Esophagus muscularis mucosa (tissue), 4 donors: ENCODE results near the gene MEIOSIN. TPM values are rescaled to one million over a fixed set of nuclear protein-coding genes. Genes with fewer than 3 reads are reported as not detected.
A peak's percentile ranks its signal among the peaks of the same experiment; 100 is the strongest.

Experiments
- DNase-seq: peaks from one replicate; pipeline ENCODE4 v3.0.0-alpha.2; 2017; ENCODE audit errors: extremely low spot score
- H3K27ac ChIP-seq, 4 donors: fragments of 200-600 bp; sonication (generic); replicated peaks in 1 of 4; 1 replicate in 3 of 4; 2 replicates in 1 of 4; pipeline ENCODE4 v1.5.1; 2016 to 2019; ENCODE audit warnings: mild to moderate bottlenecking in 1 of 4
- H3K27me3 ChIP-seq, 4 donors: fragments of 200-600 bp; sonication (generic); one replicate each; pipeline versions ENCODE4 v1.5.1 to v1.6.0; 2016 to 2019
- H3K36me3 ChIP-seq, 4 donors: fragments of 200-600 bp; sonication (generic); one replicate each; pipeline ENCODE4 v1.5.1; 2016 to 2019
- H3K4me1 ChIP-seq, 4 donors: fragments of 200-600 bp; sonication (generic); one replicate each; pipeline ENCODE4 v1.5.1; 2016 to 2019
- H3K4me3 ChIP-seq, 4 donors: fragments of 200-600 bp; sonication (generic); 1 replicate in 2 of 4; 2 replicates in 2 of 4; pipeline ENCODE4 v1.5.1; 2016 to 2019; ENCODE audit warnings: mild to moderate bottlenecking in 4 of 4, moderate library complexity in 1 of 4
- H3K9me3 ChIP-seq, 4 donors: fragments of 200-600 bp; sonication (generic); 1 replicate in 3 of 4; 2 replicates in 1 of 4; pipeline ENCODE4 v1.5.1; 2016 to 2019
- CTCF ChIP-seq, 3 experiments: fragments of 200-600 bp in 2 of 3; fragments of 450-650 bp in 1 of 3; sonication (generic) in 2 of 3; IDR thresholded peaks; one replicate each; pipeline ENCODE4 v1.5.1; 2017 to 2019; ENCODE audit warnings: antibody characterized with exemption in 3 of 3, mild to moderate bottlenecking in 2 of 3, moderate library complexity in 1 of 3
- EP300 ChIP-seq: sonication (generic); formaldehyde crosslinking; IDR thresholded peaks from one replicate; pipeline ENCODE4 v1.6.1; 2017; ENCODE audit warnings: antibody characterized with exemption
- POLR2A ChIP-seq: fragments of 450-650 bp; IDR thresholded peaks from one replicate; pipeline ENCODE4 v1.6.1; 2017; ENCODE audit warnings: antibody characterized with exemption, moderate library complexity, mild to moderate bottlenecking, low read depth
- POLR2AphosphoS5 ChIP-seq, 2 donors: sonication (generic); formaldehyde crosslinking; IDR thresholded peaks; one replicate each; pipeline ENCODE4 v1.6.1; 2017; ENCODE audit warnings: antibody characterized with exemption in 2 of 2
- WGBS: methylation state at CpG from one replicate; pipeline ENCODE4 v1.1.5; 2018; 5-methylcytosine and 5-hydroxymethylcytosine counted together
- intact Hi-C: fragments of 100-400 bp; cut with DNase I; formaldehyde crosslinking; loops from one replicate; pipeline ENCODE4 v1.15.1; 2023
- total RNA-seq, 4 donors: library from RNA; depleted of rRNA; stranded (reverse); fragments of >200 nt; gene quantifications; one replicate each; pipeline versions ENCODE4 v1.1.0 to v1.2.1, GENCODE V29; 2016

The MEIOSIN gene
- total RNA-seq, 4 donors from 2014 or later = not detected

- Histone ChIP-seq H3K36me3 (peaks cover 0 to 12% (median 0%) of the 10 kb centered on the region in 4 donors), H3K27me3 (no peaks in the 10 kb centered on the region), H3K4me1 (peaks cover 11 to 34% (median 25%) of the 10 kb centered on the region in 4 donors), H3K27ac (peak overlapping the region; percentile 73 to 85 (median 78)), H3K9me3 (no peaks in the 10 kb centered on the region), H3K4me3 (peak overlapping the region; percentile 69 to 85 (median 79))
- 10% methylated on average over 10 of the region's 10 CpGs for WGBS
- intact Hi-C loops = no loop called here
- DNase-seq = no peak
- no peak for TF ChIP-seq POLR2A
- no peak for TF ChIP-seq EP300
- no peak for TF ChIP-seq CTCF (IDR thresholded peaks at IDR 0.05)
- no peak for TF ChIP-seq POLR2AphosphoS5 (IDR thresholded peaks at IDR 0.05)
Measured at GRCh38 chr19:45729800-45730290, 3.4 kb upstream of the MEIOSIN start.

GRCh38 chr19:45730368-45731288 lies 2.6 kb upstream of the MEIOSIN start, which contains the start of gene FBXO46:
FBXO46 (minus strand) TSS chr19:45730896; CDS start chr19:45713495, 17,401 bp downstream.
- Histone ChIP-seq H3K9me3 (no peaks in the 10 kb centered on the region), H3K36me3 (peaks cover 0 to 6% (median 0%) of the 10 kb centered on the region in 4 donors), H3K27ac (peak within 1 kb of the TSS; percentile 73 to 85 (median 78)), H3K4me3 (peak within 1 kb of the TSS; percentile 69 to 85 (median 79)), H3K4me1 (peaks cover 11 to 34% (median 25%) of the 10 kb centered on the region in 4 donors), H3K27me3 (no peaks in the 10 kb centered on the region)
- DNase-seq = peak; percentile 99
- intact Hi-C loops = no loop called here
- under 1% methylated on average over 48 of the region's 48 CpGs for WGBS
- TF ChIP-seq POLR2AphosphoS5 (IDR thresholded peaks at IDR 0.05) = peak; percentile 93 to 99
- peak; percentile 63 for TF ChIP-seq POLR2A
- peak in 1 of 3 experiments; percentile 28 for TF ChIP-seq CTCF (IDR thresholded peaks at IDR 0.05)
- TF ChIP-seq EP300 = no peak

GRCh38 chr19:45739498-45740439 lies 6.5 kb downstream of the MEIOSIN start:
- Histone ChIP-seq H3K27me3 (no peaks in the 10 kb centered on the region), H3K4me1 (peaks cover 0 to 9% (median 0%) of the 10 kb centered on the region in 4 donors), H3K4me3 (no peak overlapping the region), H3K9me3 (no peaks in the 10 kb centered on the region), H3K36me3 (no peaks in the 10 kb centered on the region), H3K27ac (no peak overlapping the region)
- no peak for TF ChIP-seq POLR2AphosphoS5 (IDR thresholded peaks at IDR 0.05)
- no peak for TF ChIP-seq CTCF (IDR thresholded peaks at IDR 0.05)
- no peak for TF ChIP-seq POLR2A
- TF ChIP-seq EP300 = no peak
- intact Hi-C loops = no loop called here
- 87% methylated on average over 10 of the region's 10 CpGs for WGBS
- no peak for DNase-seq

- H3K27ac ChIP-seq = peak overlapping the region in 1 of 4 donors; percentile 5
- intact Hi-C loops = no loop called here
Measured at GRCh38 chr19:45742969-45743368, 9.7 kb downstream of the MEIOSIN start.

More at GRCh38 chr19:45742969-45743368, 9.7 kb downstream of the MEIOSIN start:
- WGBS = 55% methylated on average over 4 of the region's 4 CpGs
- TF ChIP-seq POLR2A = no peak
- no peak for TF ChIP-seq POLR2AphosphoS5 (IDR thresholded peaks at IDR 0.05)
- TF ChIP-seq EP300 = no peak
- TF ChIP-seq CTCF (IDR thresholded peaks at IDR 0.05) = no peak
- H3K36me3 ChIP-seq = no peaks in the 10 kb centered on the region
- no peak overlapping the region for H3K4me3 ChIP-seq
- no peaks in the 10 kb centered on the region for H3K9me3 ChIP-seq
- DNase-seq = no peak
- peaks cover 0 to 9% (median 0%) of the 10 kb centered on the region in 4 donors for H3K4me1 ChIP-seq
- H3K27me3 ChIP-seq = no peaks in the 10 kb centered on the region
